Placental epithelial cell (primary cell): ENCODE results near the gene THOC3. TPM values are rescaled to one million over a fixed set of nuclear protein-coding genes. Genes with fewer than 3 reads are reported as not detected.

Source experiments
- total RNA-seq: library from RNA; depleted of rRNA; stranded (reverse); fragments of >200 nt; gene quantifications from 2 replicates; pipeline ENCODE4 v1.2.3, GENCODE V29; 2012

THOC3 gene, protein sequence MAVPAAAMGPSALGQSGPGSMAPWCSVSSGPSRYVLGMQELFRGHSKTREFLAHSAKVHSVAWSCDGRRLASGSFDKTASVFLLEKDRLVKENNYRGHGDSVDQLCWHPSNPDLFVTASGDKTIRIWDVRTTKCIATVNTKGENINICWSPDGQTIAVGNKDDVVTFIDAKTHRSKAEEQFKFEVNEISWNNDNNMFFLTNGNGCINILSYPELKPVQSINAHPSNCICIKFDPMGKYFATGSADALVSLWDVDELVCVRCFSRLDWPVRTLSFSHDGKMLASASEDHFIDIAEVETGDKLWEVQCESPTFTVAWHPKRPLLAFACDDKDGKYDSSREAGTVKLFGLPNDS
- total RNA-seq, result 23.9 and 29.3 TPM in 2 replicates

DNA sequence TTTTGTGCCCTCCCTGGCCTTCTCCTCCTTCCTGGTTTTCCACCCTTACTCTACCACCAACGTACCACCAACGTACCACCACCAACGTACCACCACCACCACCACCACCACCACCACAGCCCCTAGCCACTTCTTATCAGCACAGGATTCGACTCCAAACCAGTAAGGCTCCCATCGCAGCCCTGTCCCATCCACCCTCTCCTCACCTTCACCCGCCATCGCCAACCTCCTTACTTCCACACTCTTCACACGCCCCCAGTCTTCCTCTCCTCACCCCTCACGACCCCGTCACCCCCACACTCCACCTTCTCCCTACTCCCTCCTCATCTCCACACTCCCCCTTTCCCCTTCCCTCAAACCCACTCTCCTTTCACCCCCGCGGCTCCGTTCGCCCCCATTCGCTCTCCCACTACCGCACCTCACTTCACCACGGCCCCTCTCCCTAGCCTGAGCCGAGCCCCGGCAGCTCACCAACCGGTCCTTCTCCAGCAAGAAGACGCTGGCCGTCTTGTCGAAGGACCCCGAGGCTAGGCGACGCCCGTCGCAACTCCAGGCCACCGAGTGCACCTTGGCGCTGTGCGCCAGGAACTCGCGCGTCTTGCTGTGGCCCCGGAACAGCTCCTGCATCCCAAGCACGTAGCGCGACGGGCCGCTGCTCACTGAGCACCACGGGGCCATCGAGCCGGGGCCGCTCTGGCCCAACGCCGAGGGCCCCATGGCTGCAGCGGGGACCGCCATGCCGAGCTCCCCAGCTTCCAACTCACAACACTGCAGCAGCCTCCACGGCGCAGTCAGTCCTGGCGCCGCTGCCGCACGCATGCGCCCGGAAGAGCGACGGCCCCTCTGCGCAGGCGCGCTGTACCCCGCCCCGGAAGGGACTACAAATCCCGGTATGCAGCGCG lies at the start of gene THOC3:
THOC3 (minus strand) TSS at position 845 of the 902 bp plus-strand sequence; CDS start at position 738, 107 bp downstream.

Other genes starting within 250 kb of the THOC3 start
- under 0.01 TPM in 1 of 2 replicates, not detected in the other for gene CPLX2, start 96.7 kb downstream of the THOC3 start, total RNA-seq